IMR-90 (cell line): ENCODE data around the gene UROD. TPM values are rescaled to one million over a fixed set of nuclear protein-coding genes. Genes with fewer than 3 reads are reported as not detected.

ENCODE experiments used
- ATAC-seq: fragments of 200-7000 bp; cut with Tn5 transposase; 2 replicates; pipeline ENCODE4 v1.9.1; 2020; ENCODE audit warnings: low read depth, mild to moderate bottlenecking, moderate library complexity
- BruUV-seq: library from RNA; stranded (reverse); fragments of 400-500 nt; replicated peaks from 2 replicates; lab custom pipeline; 2021; lab: Mats Ljungman, UMichigan
- CTCF ChIA-PET: fragments of 300-600 bp; formaldehyde crosslinking; extraction: SDS; loops from one replicate; lab custom pipeline; 2021; ENCODE audit warnings: antibody characterized with exemption; lab: Yijun Ruan, JAX
- POLR2A ChIA-PET: fragments of 300-600 bp; sonication (Branson Sonifier 250); formaldehyde crosslinking; loops from one replicate; lab custom pipeline; 2022; ENCODE audit warnings: antibody characterized with exemption; ENCODE audit not compliant: unreplicated experiment; lab: Charles Lee
- DNase-seq: peaks from one replicate; pipeline ENCODE4 v3.0.0; 2013
- H2AFZ ChIP-seq: replicated peaks from 2 replicates; pipeline ENCODE3; 2013; ENCODE audit warnings: low read length, mild to moderate bottlenecking; ENCODE audit not compliant: poor library complexity
- H2AK5ac ChIP-seq: 2 replicates; pipeline ENCODE4 v1.6.1; 2013; ENCODE audit warnings: low read depth, low read length, inconsistent platforms
- H2AK9ac ChIP-seq: replicated peaks from 2 replicates; pipeline ENCODE3; 2013; ENCODE audit warnings: mild to moderate bottlenecking, low read depth, low read length, moderate library complexity; ENCODE audit not compliant: poor library complexity
- H2BK120ac ChIP-seq: 2 replicates; pipeline ENCODE4 v1.6.1; 2013; ENCODE audit warnings: low read depth, low read length, inconsistent platforms
- H2BK15ac ChIP-seq: 3 replicates; pipeline ENCODE4 v1.6.1; 2013; ENCODE audit warnings: low read depth, low read length, inconsistent platforms
- H2BK20ac ChIP-seq: 2 replicates; pipeline ENCODE4 v1.6.1; 2013; ENCODE audit warnings: low read depth, mild to moderate bottlenecking, inconsistent platforms, low read length, moderate library complexity
- H2BK5ac ChIP-seq: 2 replicates; pipeline ENCODE4 v1.6.1; 2013; ENCODE audit warnings: mild to moderate bottlenecking, low read depth, low read length, inconsistent platforms; ENCODE audit not compliant: poor library complexity, severe bottlenecking
- H3K14ac ChIP-seq: replicated peaks from 2 replicates; pipeline ENCODE4 v1.6.1; 2013; ENCODE audit warnings: low read depth, low read length, inconsistent platforms
- H3K18ac ChIP-seq: 2 replicates; pipeline ENCODE4 v1.6.1; 2013; ENCODE audit warnings: low read depth, low read length, control low read depth
- H3K23ac ChIP-seq: 2 replicates; pipeline ENCODE4 v1.6.1; 2013; ENCODE audit warnings: low read depth, low read length, inconsistent platforms
- H3K27ac ChIP-seq: 2 replicates; pipeline ENCODE4 v1.5.1; 2013; ENCODE audit warnings: mild to moderate bottlenecking, control low read depth, low read length; ENCODE audit not compliant: insufficient read depth
- H3K27me3 ChIP-seq: 2 replicates; pipeline ENCODE4 v1.6.1; 2013; ENCODE audit warnings: low read length; ENCODE audit not compliant: control insufficient read depth, insufficient read depth
- H3K36me3 ChIP-seq: 2 replicates; pipeline ENCODE4 v1.6.1; 2013; ENCODE audit warnings: low read length, mixed read lengths; ENCODE audit not compliant: control insufficient read depth, insufficient read depth
- H3K4ac ChIP-seq: 2 replicates; pipeline ENCODE4 v1.6.1; 2013; ENCODE audit warnings: low read depth, low read length, inconsistent platforms
- H3K4me1 ChIP-seq: 2 replicates; pipeline ENCODE4 v1.6.1; 2013; ENCODE audit warnings: low read length, mixed read lengths; ENCODE audit not compliant: control insufficient read depth, insufficient read depth
- H3K4me2 ChIP-seq: 2 replicates; pipeline ENCODE4 v1.6.1; 2013; ENCODE audit warnings: low read depth, mild to moderate bottlenecking, control low read depth, low read length, moderate library complexity
- H3K4me3 ChIP-seq: 2 replicates; pipeline ENCODE4 v1.5.1; 2013; ENCODE audit warnings: low read depth, mild to moderate bottlenecking, control low read depth, low read length, moderate library complexity; ENCODE audit not compliant: insufficient read depth
- H3K56ac ChIP-seq: 2 replicates; pipeline ENCODE4 v1.6.1; 2013; ENCODE audit warnings: low read length, inconsistent platforms; ENCODE audit not compliant: insufficient read depth; ENCODE audit errors: extremely low read depth
- H3K79me1 ChIP-seq, 2 experiments: 2 replicates each; pipeline ENCODE4 v1.6.1; 2013; ENCODE audit warnings: low read length in 2 of 2, inconsistent platforms in 1 of 2, low read depth in 1 of 2
- H3K9ac ChIP-seq: 2 replicates; pipeline ENCODE4 v1.6.1; 2013; ENCODE audit warnings: low read depth, low read length, control low read depth
- H3K9me1 ChIP-seq: 2 replicates; pipeline ENCODE4 v1.6.1; 2013; ENCODE audit warnings: low read length, inconsistent platforms; ENCODE audit not compliant: insufficient read depth
- H3K9me3 ChIP-seq: 2 replicates; pipeline ENCODE4 v1.6.1; 2013; ENCODE audit warnings: low read length; ENCODE audit not compliant: control insufficient read depth, insufficient read depth
- H4K20me1 ChIP-seq: 2 replicates; pipeline ENCODE4 v1.6.1; 2013; ENCODE audit warnings: low read length, inconsistent platforms; ENCODE audit not compliant: insufficient read depth
- H4K5ac ChIP-seq: 2 replicates; pipeline ENCODE4 v1.6.1; 2013; ENCODE audit warnings: mild to moderate bottlenecking, low read depth, low read length, control low read depth
- H4K8ac ChIP-seq, 2 experiments: 2 replicates each; pipeline ENCODE4 v1.6.1; 2013; ENCODE audit warnings: low read depth in 2 of 2, low read length in 2 of 2, control low read depth in 1 of 2, inconsistent platforms in 1 of 2
- H4K91ac ChIP-seq: 2 replicates; pipeline ENCODE4 v1.6.1; 2013; ENCODE audit warnings: low read depth, low read length, inconsistent platforms; ENCODE audit not compliant: insufficient read depth
- BHLHE40 ChIP-seq: fragments of 150-350 bp; IDR thresholded peaks from 2 replicates; pipeline ENCODE4 v1.6.1; 2016; ENCODE audit warnings: mild to moderate bottlenecking, low read depth, low read length
- CEBPB ChIP-seq: IDR thresholded peaks from 2 replicates; pipeline ENCODE4 v1.6.1; 2012; ENCODE audit warnings: low read depth, low read length, improper control_type of control experiment
- FOS ChIP-seq: fragments of 150-350 bp; IDR thresholded peaks from 2 replicates; pipeline ENCODE4 v1.6.1; 2016; ENCODE audit warnings: low read depth, low read length
- MXI1 ChIP-seq: IDR thresholded peaks from 2 replicates; pipeline ENCODE4 v1.6.1; 2012; ENCODE audit warnings: low read depth, mild to moderate bottlenecking, low read length, moderate library complexity, borderline replicate concordance
- NFE2L2 ChIP-seq: fragments of 150-350 bp; IDR thresholded peaks from 2 replicates; pipeline ENCODE4 v1.6.1; 2016; ENCODE audit warnings: low read depth, mild to moderate bottlenecking, low read length
- RCOR1 ChIP-seq: IDR thresholded peaks from 2 replicates; pipeline ENCODE4 v1.6.1; 2012; ENCODE audit warnings: mild to moderate bottlenecking, low read length, improper control_type of control experiment; ENCODE audit not compliant: insufficient replicate concordance
- RFX5 ChIP-seq: IDR thresholded peaks from 2 replicates; pipeline ENCODE4 v1.8.0; 2012; ENCODE audit warnings: low read depth, mild to moderate bottlenecking, low read length, moderate library complexity
- SMC3 ChIP-seq: fragments of 150-350 bp; IDR thresholded peaks from 2 replicates; pipeline ENCODE4 v1.6.1; 2016; ENCODE audit warnings: low read depth, mild to moderate bottlenecking, antibody characterized with exemption, low read length, moderate library complexity
- USF2 ChIP-seq: fragments of 150-350 bp; IDR thresholded peaks from 2 replicates; pipeline ENCODE4 v1.6.1; 2017; ENCODE audit warnings: mild to moderate bottlenecking, antibody characterized with exemption, low read length, low read depth
- WGBS, 2 experiments: methylation state at CpG; one replicate each; pipeline versions ENCODE4 v1.1.5 to v1.1.7; 2013; ENCODE audit warnings: missing lambda C conversion rate in 2 of 2; ENCODE audit not compliant: insufficient read length in 1 of 2; ENCODE audit errors: extremely low coverage in 2 of 2; 5-methylcytosine and 5-hydroxymethylcytosine counted together
- dilution Hi-C: fragments of 300-500 bp; cut with HindIII; formaldehyde crosslinking; loops from one replicate; pipeline ENCODE4 v1.14.3; 2018; ENCODE audit warnings: low sequenced_read_pairs; ENCODE audit not compliant: unreplicated experiment
- in situ Hi-C: fragments of 300-500 bp; cut with MboI; formaldehyde crosslinking; loops from 3 replicates; pipeline ENCODE4 v1.14.3; 2019; ENCODE audit warnings: low sequenced_read_pairs, inconsistent platforms, mixed read lengths
- intact Hi-C: fragments of 100-400 bp; cut with micrococcal nuclease; formaldehyde crosslinking; loops from 2 replicates; pipeline ENCODE4 v1.10.0; 2022
- polyA plus RNA-seq, 3 experiments: library from polyadenylated mRNA; depleted of rRNA; stranded (reverse); fragments of >200 nt; gene quantifications; 2 replicates each; pipeline ENCODE4 v1.2.3, GENCODE V29; 2012; ENCODE audit warnings: low replicate concordance in 1 of 3
- total RNA-seq: library from RNA; depleted of rRNA; stranded (reverse); fragments of >200 nt; gene quantifications from 2 replicates; pipeline ENCODE4 v1.2.3, GENCODE V29; 2012
- TF ChIP-seq, protein P1 (sequence below): conservative IDR thresholded peaks from 2 replicates; pipeline ENCODE4 v1.5.1; 2012; ENCODE audit warnings: mild to moderate bottlenecking, low read depth, low read length, improper control_type of control experiment
- TF ChIP-seq, protein P2 (sequence below): fragments of 150-350 bp; IDR thresholded peaks from 2 replicates; pipeline ENCODE4 v1.6.1; 2016; ENCODE audit warnings: low read depth, mild to moderate bottlenecking, low read length, moderate library complexity, borderline replicate concordance

UROD gene
- total and polyA plus RNA-seq, 2 of the 4 experiments (the other 2 are of a cell fraction): 220 to 224 TPM

GRCh38 chr1:45013551-45014209 lies 1.6 kb downstream of the UROD start:
- DNase-seq: no peak
- Histone ChIP-seq H3K56ac (no peak overlapping the region), H3K4me2 (no peak overlapping the region; the same call in 1 of the 2 replicates), H2BK15ac (no peak overlapping the region), H3K4me3 (no peak overlapping the region), H2AFZ (no peak overlapping the region), H2BK5ac (no peak overlapping the region), H3K18ac (no peak overlapping the region), H3K9ac (no peak overlapping the region), H3K4me1 (peaks cover 12% of the 10 kb centered on the region), H3K14ac (no peak overlapping the region), H4K20me1 (peaks cover 9% of the 10 kb centered on the region; the same call in 1 of the 2 replicates), H3K27me3 (no peaks in the 10 kb centered on the region), H4K5ac (no peak overlapping the region), H3K4ac (no peak overlapping the region), H3K9me3 (no peaks in the 10 kb centered on the region), H4K91ac (no peak overlapping the region), H2AK9ac (no peak overlapping the region), H2BK120ac (no peak overlapping the region), H3K36me3 (peaks cover 19% of the 10 kb centered on the region; the same call in 1 of the 2 replicates), H2AK5ac (no peak overlapping the region), H4K8ac (no peak overlapping the region), H3K9me1 (peaks cover 13% of the 10 kb centered on the region), H3K79me1 (peaks cover 25 to 57% of the 10 kb centered on the region in 2 experiments), H3K27ac (no peak overlapping the region), H3K23ac (no peak overlapping the region), H2BK20ac (no peak overlapping the region)
- TF ChIP-seq USF2 (no peak), NFE2L2 (no peak), FOS (no peak), MXI1 (no peak), RCOR1 (no peak), SMC3 (no peak), CEBPB (no peak), RFX5 (no peak), BHLHE40 (no peak)
- TF ChIP-seq, protein P1, sequence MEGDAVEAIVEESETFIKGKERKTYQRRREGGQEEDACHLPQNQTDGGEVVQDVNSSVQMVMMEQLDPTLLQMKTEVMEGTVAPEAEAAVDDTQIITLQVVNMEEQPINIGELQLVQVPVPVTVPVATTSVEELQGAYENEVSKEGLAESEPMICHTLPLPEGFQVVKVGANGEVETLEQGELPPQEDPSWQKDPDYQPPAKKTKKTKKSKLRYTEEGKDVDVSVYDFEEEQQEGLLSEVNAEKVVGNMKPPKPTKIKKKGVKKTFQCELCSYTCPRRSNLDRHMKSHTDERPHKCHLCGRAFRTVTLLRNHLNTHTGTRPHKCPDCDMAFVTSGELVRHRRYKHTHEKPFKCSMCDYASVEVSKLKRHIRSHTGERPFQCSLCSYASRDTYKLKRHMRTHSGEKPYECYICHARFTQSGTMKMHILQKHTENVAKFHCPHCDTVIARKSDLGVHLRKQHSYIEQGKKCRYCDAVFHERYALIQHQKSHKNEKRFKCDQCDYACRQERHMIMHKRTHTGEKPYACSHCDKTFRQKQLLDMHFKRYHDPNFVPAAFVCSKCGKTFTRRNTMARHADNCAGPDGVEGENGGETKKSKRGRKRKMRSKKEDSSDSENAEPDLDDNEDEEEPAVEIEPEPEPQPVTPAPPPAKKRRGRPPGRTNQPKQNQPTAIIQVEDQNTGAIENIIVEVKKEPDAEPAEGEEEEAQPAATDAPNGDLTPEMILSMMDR: no peak
- TF ChIP-seq, protein P2, sequence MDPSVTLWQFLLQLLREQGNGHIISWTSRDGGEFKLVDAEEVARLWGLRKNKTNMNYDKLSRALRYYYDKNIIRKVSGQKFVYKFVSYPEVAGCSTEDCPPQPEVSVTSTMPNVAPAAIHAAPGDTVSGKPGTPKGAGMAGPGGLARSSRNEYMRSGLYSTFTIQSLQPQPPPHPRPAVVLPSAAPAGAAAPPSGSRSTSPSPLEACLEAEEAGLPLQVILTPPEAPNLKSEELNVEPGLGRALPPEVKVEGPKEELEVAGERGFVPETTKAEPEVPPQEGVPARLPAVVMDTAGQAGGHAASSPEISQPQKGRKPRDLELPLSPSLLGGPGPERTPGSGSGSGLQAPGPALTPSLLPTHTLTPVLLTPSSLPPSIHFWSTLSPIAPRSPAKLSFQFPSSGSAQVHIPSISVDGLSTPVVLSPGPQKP: no peak
- WGBS, 2 experiments: no CpG with 5 or more reads among the region's 12 CpGs
- dilution Hi-C loops: no loop called here
- TSS peak; percentile 86 for BruUV-seq
- intact Hi-C loops: loop anchor here (1.0 to 5.0 kb wide), 6 partner anchors 221 to 559 kb away; partner anchors contain the start of genes MUTYH, RNU5D-1, TESK2 and TOE1
- in situ Hi-C loops: loop anchor here (5.0 kb wide), 3 partner anchors 289 to 554 kb away; partner anchors contain the start of gene TESK2
- ATAC-seq: no peak
- CTCF ChIA-PET: interaction anchor here (0.5 to 2.1 kb wide), 12 partner anchors 28 to 480 kb away, joined by 3 to 17 read pairs (median 6); no protein-coding TSS in a partner anchor
- POLR2A ChIA-PET: interaction anchor here (0.7 to 1.2 kb wide), 2 partner anchors 17 to 289 kb away, joined by 3 to 7 read pairs; no protein-coding TSS in a partner anchor
